Caki2 (cell line): ENCODE measurements around the gene NEDD4. TPM values are rescaled to one million over a fixed set of nuclear protein-coding genes. Genes with fewer than 3 reads are reported as not detected.
"Not testable (repeated sequence)": the region's sequence is repeated elsewhere in the genome, so short reads cannot be mapped to it uniquely, and the experiment has no call there.

ENCODE experiments used
- DNase-seq: peaks from one replicate; pipeline ENCODE4 v3.0.0-alpha.2; 2015; ENCODE audit warnings: low read depth
- in situ Hi-C: cut with HindIII; loops from 2 replicates; pipeline ENCODE4 v1.10.0; 2016; ENCODE audit warnings: low sequenced_read_pairs, low pct_unique_long_range_greater_than_20kb, mixed read lengths
- total RNA-seq: library from RNA; depleted of rRNA; stranded (reverse); fragments of >200 nt; shearing (Covaris generic); gene quantifications from 2 replicates; pipeline ENCODE4 v1.2.3, GENCODE V29; 2014; ENCODE audit warnings: low replicate concordance

Gene NEDD4
- total RNA-seq, 1 experiment from 2014 or later: 11.9 TPM

- in situ Hi-C loops: no loop called here
- DNase-seq: no peak
Observed at GRCh38 chr15:55861115-55861514, 132.3 kb downstream of the NEDD4 start.

- DNase-seq: no peak
- in situ Hi-C loops: no loop called here
Observed at GRCh38 chr15:55860468-55860867, 132.9 kb downstream of the NEDD4 start.

- in situ Hi-C loops: no loop called here
- no peak for DNase-seq
Observed at GRCh38 chr15:55859681-55860080, 133.7 kb downstream of the NEDD4 start.

GRCh38 chr15:55858661-55859060, 134.8 kb downstream of the NEDD4 start:
- DNase-seq: no peak
- in situ Hi-C loops: no loop called here

- in situ Hi-C loops: no loop called here
- DNase-seq: no peak
Observed at GRCh38 chr15:55856506-55857164, 136.8 kb downstream of the NEDD4 start.

GRCh38 chr15:55853134-55853533, 140.3 kb downstream of the NEDD4 start:
- in situ Hi-C loops: no loop called here
- DNase-seq: no peak

GRCh38 chr15:55846116-55846707, 147.2 kb downstream of the NEDD4 start:
- peak; percentile 37 for DNase-seq
- in situ Hi-C loops: no loop called here

GRCh38 chr15:55842897-55843296, 150.5 kb downstream of the NEDD4 start:
- DNase-seq, in situ Hi-C loops: not testable (repeated sequence)

- in situ Hi-C loops: no loop called here
Observed at GRCh38 chr15:55835866-55836265, 157.5 kb downstream of the NEDD4 start.

GRCh38 chr15:55834331-55834730, 159.1 kb downstream of the NEDD4 start:
- in situ Hi-C loops: no loop called here
- no peak for DNase-seq

More at GRCh38 chr15:55835866-55836265, 157.5 kb downstream of the NEDD4 start:
- DNase-seq: no peak

GRCh38 chr15:55829826-55830225, 163.6 kb downstream of the NEDD4 start:
- in situ Hi-C loops: no loop called here
- no peak for DNase-seq

- in situ Hi-C loops: no loop called here
- DNase-seq: no peak
Observed at GRCh38 chr15:55827955-55828354, 165.5 kb downstream of the NEDD4 start.

- in situ Hi-C loops: no loop called here
- peak; percentile 18 for DNase-seq
Observed at GRCh38 chr15:55827204-55827603, 166.2 kb downstream of the NEDD4 start.

- in situ Hi-C loops: no loop called here
- DNase-seq: no peak
Observed at GRCh38 chr15:55824857-55825613, 168.4 kb downstream of the NEDD4 start.

- in situ Hi-C loops: no loop called here
- DNase-seq: no peak
Observed at GRCh38 chr15:55823699-55824340, 169.6 kb downstream of the NEDD4 start.

GRCh38 chr15:55823191-55823670, 170.2 kb downstream of the NEDD4 start:
- DNase-seq: peak; percentile 76
- in situ Hi-C loops: no loop called here

GRCh38 chr15:55821740-55822139, 171.7 kb downstream of the NEDD4 start:
- in situ Hi-C loops, DNase-seq: not testable (repeated sequence)

GRCh38 chr15:55820043-55820442, 173.4 kb downstream of the NEDD4 start:
- DNase-seq: no peak
- in situ Hi-C loops: no loop called here
